ENCODE measurements around the gene TCTN1. TPM values are rescaled to one million over a fixed set of nuclear protein-coding genes. Genes with fewer than 3 reads are reported as not detected.
"Not testable (repeated sequence)": the region's sequence is repeated elsewhere in the genome, so short reads cannot be mapped to it uniquely, and the experiment has no call there.

The TCTN1 gene
- 20.6 TPM for polyA plus RNA-seq (2013, experiment 1 of 2; ENCODE audit: insufficient read length)
- polyA plus RNA-seq (2013, experiment 2 of 2; ENCODE audit: insufficient read length), result 22.7 TPM

DNA sequence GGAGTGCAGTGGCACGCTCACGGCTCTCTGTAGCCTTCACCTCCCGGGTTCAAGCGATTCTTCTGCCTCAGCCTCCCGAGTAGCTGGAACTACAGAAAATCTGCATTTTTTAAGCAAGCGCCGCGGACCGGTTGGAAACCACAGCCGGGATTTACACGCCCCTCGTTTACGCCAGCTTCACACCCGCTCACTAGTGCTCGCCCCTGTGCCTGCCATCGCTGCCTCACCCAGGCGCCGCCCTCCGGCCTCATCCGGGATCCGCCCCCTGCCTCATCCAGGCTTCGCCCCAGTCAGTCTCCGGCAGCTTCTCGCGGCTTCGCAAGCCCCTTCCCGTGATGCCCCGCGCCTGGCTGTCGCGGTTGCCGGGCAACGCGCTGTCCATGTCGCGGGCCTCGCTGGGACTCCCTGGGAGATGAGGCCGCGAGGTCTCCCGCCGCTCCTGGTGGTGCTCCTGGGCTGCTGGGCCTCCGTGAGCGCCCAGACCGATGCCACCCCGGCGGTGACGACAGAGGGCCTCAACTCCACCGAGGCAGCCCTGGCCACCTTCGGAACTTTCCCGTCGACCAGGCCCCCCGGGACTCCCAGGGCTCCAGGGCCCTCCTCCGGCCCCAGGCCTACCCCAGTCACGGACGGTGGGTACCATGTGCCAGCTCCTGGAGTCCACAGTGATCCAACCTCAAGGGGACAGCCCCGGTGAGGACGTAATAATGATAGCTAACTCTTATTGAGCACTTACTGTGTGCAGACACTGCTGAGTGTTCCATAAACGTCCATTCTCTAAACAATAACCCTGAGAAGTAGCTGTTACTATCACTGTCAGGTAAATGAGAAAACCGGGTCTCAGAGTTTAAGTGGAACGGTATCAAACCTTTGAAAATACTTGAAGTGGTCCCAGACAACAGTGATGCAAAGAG lies at the start of gene TCTN1:
TCTN1 (plus strand) TSS at position 359 of the 914 bp plus-strand sequence; CDS start at position 413, 54 bp downstream.
- DNase-seq, result peak; percentile 96

DNA sequence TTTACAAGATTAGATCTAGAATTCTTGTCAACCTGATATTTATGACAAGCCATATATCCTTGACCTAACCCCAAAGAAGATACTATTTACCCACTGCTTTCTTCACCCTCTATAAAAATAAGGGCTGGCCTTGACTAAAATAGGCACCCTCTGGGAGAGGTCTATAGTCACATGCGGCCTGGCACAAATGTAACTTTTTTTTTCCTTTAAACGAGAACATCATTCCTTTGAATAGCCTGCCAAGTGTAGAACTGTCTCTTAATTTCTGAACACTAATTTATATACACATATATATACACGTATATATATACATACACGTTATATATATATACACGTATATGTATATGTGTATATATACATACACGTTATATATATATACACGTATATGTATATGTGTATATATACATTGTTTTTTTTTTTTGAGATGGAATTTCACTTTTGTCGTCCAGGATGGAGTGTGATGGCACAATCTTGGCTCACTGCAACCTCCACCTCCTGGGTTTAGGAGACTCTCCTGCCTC lies 49.4 kb upstream of the TCTN1 start:
- DNase-seq, result no peak

DNA sequence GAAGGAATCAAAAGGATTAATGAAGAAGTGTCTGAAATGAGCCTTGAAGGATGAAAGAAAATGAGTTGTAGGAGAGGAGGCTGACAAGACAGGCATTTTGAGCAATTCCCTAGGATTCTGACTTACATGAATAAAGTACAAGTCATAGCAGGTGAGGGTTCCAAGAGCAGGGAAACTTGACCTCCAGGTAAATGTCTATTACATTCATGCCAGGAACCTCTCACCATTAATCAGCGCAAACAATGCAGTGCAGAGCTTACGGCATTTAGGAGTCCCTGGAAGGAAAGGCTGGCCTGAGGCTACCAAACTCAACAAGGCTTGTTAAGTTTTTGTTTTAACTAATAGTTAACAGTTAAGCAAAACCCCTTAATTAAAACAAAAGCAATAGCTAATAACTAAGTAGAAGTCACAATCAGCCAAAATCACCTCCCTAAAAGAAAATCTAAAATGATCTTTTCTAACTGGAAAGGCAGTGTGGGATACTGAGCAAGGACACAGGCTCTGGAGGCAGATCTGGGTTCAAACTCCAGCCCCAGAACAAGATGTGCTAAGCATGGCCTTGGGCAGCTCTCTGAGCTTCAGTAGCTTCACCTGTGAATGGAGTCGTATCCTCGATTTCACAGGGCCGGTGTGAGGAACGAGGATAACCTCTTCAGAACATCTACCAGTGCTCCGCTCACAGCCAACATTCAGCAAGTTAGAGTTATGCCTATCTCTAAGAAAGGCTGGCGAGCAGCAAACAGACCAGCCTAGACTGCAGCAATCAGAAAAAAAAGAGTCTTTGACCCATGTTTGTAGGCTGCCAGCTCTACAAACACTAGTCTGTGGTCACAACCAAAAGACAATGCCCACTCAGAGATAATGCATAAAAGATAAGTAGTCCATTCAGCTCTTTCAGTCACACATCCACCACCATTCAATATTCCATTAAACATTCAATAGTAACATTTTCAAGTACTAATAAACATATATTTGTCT lies 47.7 kb upstream of the TCTN1 start:
- no peak for DNase-seq

DNA sequence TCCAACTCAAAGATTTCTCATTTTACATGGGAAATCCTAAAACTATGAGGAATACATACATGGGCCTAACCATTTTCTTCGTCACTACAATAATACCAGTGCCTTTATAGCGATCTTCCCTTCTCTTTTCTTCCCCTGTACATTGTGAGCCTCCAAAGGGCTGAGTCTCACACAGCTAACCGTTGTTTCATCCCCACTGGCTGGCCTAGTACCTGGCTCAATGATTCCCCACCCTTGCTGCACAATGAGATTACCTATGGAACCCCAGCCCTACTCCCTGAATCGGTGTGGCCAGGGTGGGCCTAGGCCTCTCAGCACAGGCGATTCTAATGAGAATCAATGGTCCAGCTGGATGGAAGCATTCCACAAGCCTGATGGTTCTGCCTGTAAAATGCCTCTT lies 46.9 kb upstream of the TCTN1 start:
- no peak for DNase-seq

DNA sequence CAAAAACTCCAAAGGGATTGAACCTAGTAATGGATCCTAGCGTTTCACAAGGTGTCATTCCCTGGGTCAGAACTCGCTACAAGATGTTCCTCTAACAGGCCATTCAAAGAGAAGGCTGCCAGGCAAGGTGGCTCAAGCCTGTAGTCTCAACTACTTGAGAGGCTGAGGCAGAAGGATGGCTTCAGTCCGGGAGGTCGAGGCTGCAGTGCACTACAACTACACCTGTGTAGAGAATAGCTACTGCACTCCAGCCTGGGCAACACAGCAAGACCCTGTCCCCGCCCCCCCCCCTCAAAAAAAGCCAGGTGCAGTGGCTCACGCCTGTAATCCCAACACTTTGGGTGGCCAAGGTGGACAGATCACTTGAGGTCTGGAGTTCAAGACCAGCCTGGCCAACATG lies 45.2 kb upstream of the TCTN1 start:
- no peak for DNase-seq

DNA sequence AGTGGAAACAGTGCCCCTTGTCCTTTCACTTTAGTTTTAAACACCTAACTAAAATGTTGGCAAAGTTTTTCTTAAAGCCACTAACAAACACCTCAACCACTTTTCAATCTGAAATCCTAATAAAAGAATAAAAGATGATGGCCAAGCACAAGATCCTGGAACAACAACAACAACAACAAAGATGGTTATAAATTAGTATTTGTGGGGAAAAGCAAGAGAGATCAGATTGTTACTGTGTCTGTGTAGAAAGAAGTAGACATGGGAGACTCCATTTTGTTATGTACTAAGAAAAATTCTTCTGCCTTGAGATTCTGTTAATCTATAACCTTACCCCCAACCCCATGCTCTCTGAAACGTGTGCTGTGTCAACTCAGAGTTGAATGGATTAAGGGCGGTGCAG lies 44.1 kb upstream of the TCTN1 start:
- DNase-seq, result not testable (repeated sequence)

DNA sequence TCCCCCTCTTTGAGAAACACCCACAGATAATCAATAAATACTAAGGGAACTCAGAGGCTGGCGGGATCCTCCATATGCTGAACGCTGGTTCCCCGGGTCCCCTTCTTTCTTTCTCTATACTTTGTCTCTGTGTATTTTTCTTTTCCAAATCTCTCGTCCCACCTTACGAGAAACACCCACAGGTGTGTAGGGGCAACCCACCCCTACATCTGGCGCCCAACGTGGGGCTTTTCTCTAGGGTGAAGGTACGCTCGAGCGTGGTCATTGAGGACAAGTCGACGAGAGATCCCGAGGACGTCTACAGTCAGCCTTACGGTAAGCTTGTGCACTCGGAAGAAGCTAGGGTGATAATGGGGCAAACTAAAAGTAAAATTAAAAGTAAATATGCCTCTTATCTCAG lies 43.1 kb upstream of the TCTN1 start:
- DNase-seq, result not testable (repeated sequence)

DNA sequence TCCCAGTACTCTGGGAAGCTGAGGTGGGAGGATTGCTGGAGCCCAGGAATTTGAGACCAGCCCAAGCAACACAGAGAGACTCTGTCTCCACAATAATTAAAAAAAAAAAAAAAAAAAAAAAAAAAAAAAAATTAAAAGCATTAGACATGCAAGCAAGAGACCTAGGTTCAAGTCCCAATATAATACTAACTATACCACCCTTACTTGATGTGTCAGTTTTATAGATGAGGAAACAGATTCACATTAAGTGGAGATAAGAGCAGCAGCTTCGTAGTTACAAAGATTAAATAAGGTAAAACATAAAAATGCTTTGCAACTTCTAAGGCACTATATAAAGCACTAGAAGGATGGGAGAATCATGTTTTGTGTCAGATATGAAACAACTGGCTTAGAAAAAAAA lies 39.9 kb upstream of the TCTN1 start:
- no peak for DNase-seq

DNA sequence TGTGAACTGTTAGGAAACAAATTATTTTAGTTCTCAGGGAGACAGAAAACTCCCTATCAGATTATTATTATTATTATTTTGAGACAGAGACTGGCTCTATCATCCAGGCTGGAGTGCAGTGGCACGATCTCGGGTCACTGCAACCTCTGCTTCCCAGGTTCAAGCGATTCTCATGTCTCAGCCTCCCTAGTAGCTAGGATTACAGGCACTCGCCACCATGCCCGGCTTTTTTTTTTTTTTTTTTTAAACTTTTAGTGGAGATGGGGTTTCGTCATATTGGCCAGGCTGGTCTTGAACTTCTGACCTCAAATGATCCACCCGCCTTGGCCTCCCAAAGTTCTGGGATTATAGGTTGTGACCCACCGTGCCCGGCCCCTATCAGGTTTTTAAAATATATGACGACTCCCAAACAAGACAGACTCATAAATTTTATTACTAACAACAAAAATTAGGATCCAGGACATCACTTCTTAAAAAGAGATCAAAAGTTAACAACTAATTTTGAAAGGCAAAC lies 39.2 kb upstream of the TCTN1 start:
- DNase-seq, result not testable (repeated sequence)

DNA sequence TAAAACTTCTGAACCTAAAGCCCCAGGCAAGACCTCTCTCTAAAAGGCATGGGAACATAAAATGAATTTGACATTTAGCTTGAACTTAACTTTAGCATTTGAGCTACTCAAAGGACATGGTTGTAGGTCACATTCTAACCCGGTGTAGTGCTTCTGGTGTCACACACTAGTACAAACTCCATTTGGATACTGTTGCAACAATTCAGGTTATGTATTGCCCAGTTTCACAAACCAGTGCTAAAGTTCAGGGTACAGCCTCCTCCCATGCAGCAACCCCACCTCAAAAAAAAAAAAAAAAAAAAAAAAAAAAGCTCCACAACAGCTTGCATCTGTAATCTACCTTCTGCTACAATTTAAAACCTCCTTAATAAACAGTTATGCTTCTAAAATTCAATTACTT lies 38.6 kb upstream of the TCTN1 start:
- no peak for DNase-seq

DNA sequence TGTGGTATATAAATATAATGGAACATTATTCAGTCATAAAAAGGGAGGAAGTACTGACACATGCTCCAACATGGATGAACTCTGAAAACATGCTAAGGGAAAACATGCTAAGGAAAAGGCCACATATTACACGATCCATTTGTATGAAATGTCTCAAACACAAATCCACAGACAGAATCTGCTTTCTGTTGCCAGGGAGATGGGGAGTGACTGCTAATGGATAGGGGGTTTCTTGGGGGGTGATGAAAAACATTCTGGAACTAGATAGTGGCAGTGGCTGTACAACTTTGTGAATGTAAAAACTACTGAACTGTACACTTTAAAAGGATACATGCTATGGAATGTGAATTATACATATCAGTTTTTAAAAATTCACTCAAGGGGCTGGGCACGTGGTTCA lies 37.4 kb upstream of the TCTN1 start:
- no peak for DNase-seq

DNA sequence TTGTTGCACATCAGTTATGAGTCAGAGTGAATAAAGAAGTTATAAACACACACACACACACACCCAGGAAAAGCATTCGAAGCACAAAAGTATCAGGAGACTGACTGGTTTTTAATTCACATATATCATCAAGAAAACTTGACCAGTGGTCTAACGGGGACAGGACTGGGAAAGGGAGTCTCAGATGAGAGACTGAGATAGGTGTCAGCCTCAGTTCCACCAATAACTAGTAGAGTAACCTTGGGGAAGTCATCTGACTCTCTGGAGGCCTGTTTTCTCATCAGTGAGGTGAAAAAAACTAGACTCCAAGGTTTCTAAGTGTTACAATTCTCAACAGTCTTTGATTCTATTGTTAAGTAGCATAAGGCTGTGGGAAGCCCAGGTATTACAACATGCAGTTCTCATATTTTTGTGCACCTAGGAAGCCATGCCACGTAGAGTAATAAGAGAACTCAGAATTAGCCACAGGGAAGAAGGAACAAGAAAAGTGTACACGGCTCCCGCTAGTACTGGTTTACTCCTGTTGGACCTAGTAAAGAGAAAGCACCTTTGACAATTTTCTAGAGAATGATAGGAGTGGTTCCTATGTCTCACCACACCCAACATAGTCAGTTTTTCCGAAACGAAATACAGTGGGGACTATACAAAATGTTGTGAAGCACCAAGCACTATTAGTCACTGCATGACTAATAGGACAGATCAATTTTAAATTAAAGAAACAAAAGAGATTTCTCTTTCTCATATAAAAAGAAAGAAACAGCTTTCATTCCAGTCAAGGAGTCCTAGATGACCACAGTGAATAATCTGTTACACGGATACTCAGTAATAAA lies 35.9 kb upstream of the TCTN1 start:
- DNase-seq, result peak; percentile 90

DNA sequence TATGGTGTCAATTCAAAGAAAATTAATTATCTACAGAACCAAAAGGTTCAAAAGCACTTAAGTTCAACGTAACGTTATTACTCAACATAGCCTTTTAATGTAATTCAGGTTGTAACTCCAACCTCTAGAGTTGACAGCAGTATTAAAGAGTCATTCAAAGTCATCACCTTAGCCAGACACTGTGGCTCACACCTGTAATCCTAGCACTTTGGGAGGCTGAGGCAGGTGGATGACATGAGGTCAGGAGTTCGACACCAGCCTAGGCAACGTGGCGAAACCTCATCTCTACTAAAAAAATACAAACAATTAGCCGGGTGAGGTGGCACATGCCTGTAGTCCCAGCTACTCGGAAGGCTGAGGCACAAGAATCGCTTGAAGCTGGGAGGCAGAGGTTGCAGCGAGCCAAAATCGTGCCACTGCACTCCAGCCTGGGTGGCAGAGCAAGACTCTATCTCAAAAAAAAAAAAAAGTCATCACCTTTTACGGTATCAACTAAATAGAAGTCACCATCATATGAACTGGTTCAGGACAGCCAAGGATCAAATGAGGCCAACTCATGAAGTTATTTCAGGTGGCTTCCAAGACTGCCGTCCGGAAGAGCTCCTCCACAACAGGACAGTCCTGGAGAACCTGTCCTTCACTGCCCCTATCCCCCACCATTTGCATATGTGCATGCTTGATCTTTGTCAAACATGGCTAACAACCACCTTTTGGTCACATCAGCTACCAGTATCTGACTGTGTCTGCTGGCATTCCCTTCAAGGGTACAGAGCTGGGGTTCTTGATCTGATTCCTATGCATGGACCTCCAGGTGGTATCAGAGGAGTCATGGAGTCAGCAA lies 35.0 kb upstream of the TCTN1 start:
- DNase-seq, result no peak

DNA sequence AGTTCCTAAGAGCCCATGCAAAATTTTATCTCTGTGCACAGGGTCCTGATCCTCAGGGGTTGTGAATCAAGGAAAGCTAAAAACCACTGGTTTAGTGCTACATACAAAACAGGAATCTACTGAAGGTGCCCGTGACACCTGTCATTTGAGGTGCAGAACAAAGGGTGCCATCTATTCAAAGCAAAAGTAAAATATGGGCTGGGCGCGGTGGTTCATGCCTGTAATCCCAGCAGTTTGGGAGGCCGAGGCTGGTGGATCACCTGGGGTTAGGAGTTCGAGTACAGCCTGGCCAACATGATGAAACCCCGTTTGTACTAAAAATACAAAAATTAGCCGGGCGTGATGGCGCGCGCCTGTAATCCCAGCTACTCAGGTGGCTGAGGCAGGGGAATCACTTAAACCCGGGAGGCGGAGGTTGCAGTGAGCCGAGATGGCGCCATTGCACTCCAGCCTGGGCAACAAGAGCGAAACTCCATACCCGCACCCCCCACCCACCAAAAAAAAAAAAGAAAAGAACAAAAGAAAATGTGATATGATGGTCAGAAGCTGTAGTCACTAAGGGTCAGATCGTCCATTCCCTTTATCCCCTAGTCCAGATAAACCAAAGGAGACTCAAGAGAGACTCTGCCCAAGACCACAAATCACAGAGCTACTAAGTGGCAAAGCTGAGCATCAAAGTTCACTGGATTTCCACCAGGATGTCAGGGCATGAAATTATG lies 34.2 kb upstream of the TCTN1 start:
- DNase-seq, result no peak

DNA sequence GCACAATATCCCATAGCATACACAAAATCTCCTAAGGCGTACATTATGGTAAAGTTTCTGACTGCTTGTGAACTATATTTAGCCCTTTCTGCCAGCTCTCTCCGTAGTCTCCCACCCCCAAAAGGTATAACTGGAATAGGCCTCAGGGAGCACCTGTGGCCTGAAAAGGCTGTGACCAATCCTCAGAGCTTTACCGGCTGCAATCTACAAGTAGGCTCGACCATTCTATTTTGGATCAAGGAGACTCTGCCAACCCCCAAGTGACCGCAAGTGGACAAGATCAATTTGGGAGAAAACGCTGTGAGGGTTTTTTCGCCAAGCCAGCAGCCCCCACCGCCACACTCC lies 32.0 kb upstream of the TCTN1 start:
- DNase-seq, result no peak

DNA sequence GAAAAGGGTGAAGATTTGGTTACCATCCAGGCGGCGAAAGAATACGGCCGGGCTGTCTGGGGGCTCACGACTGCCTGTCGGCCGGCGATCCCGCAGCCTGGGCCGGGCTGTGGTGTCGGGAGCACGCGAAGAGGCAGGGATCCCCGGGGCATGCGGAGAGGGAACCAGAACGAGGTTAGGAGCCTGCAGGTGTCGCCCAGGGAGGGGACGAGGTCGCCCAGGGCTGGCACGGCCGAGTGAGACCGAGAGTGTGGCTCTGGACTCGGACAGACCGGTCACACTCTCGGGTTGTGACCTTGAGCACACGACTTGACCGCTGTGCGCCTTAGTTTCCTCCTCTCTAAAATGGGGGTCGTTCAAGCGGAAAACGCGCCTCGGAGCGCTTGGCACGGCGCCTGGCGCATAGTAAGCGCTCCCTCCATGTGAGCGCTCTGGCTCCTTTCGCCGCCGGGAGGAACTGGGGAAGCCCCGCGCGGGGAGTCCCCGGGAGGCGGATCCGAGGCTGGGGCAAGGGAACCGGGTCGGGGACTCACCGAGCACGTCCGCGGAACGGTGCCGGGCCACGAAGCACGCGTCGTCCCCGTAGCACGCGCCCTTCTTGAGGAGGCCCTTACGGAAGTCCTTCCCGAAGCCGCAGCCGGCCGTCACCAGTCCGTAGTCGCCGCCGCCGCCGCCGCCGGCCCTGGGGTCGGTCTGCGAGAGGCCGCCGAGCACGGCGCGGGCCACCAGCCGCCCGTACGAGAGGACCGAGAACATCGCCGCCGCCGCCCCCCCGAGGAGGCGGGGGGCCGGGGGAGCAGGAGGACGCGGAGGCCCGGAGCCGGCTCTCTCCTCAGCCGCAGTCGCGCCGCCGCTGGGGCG lies 31.4 kb upstream of the TCTN1 start:
- DNase-seq, result peak; percentile 48

DNA sequence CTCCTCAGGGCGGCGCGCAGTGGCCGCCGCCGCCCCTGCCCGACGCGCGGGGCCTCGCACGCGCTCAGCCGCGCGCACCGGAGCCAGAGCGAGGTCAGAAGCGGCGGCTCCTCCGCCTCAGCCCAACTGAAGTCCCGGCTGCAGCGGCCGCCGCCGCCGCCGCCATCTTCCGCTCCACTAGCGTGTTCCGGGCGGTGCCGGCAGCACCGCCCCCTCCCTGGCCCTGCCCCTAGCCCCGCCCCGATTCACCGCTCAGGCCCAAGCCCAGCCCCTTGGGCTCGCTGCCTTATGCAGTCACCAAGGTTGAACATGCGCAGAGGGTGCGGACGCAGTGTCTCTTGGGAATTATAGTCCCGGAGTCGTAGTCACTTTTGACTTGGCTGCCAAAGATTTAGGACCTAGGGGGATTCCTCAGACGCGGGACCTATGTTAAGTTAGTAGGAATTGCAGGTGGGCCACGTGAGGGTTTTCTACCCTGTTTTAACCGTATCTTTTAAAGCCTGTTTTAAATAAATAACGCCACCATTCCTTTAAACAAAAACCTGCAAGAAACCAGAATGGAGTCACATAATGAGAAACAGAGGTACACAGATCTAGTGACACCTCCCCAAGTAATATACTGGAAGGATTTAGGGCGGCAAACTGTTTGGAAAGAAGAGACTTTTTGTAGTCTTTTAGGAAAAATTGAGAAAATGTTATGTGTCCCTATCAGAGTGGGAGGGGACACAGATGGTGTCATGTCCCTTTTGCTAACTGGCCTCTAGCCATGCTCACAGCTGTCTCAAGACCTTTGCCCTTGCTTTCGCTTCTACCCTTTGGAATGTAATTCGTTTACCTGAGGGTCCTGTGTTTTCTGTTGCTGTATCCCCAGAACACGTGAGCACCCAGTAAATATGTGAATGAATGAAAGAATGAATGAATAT lies 30.5 kb upstream of the TCTN1 start, which contains the start of gene PPTC7:
PPTC7 (minus strand) TSS at position 182 of the 923 bp plus-strand sequence. CDS start 287 bp downstream, outside the sequence.
- DNase-seq, result peak; percentile 96
